ENCODE data around the gene LAMTOR2. TPM values are rescaled to one million over a fixed set of nuclear protein-coding genes. Genes with fewer than 3 reads are reported as not detected.

LAMTOR2 gene
- 10 to 100 TPM; 32.6 to 51.8 (median 47.8) TPM for total RNA-seq

DNA sequence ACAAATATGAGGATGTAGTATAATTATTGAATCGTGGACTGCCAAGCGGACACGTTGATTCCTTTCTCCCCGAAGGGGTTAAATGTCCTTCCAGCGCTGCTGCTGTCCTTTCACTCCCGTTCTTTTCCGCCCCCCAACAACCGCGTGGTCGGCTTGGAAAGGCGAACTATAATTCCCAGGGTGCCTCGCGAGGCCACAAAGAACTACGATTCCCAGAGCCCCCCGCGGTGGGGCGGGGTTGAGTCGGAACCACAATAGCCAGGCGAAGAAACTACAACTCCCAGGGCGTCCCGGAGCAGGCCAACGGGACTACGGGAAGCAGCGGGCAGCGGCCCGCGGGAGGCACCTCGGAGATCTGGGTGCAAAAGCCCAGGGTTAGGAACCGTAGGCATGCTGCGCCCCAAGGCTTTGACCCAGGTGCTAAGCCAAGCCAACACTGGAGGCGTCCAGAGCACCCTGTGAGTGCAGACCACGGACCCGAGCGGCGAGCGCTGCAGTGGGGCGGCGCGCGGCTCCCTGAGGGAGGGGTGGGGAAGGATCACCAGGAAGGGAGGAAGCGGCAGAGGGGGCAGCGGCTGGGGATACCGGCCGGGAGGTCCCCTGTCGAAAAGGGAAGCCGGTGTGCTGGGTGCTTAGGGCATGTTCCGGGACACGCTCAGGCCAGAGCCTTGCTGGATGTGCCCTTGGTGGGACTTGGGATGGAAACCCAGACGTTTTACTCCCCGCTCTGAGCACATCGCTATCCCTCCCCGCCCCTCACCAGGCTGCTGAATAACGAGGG is at the start of gene LAMTOR2:
TSS of gene LAMTOR2 (plus strand) at position 283 of the 781 bp plus-strand sequence. CDS start at position 391, 108 bp downstream.
- H3K36me3 ChIP-seq, result peaks cover 0 to 47% (median 5%) of the 10 kb centered on the region in 3 donors
- H3K4me3 ChIP-seq, result peak within 1 kb of the TSS; percentile 84 to 97 (median 96)
- H3K9me3 ChIP-seq, result no peaks in the 10 kb centered on the region
- no peaks in the 10 kb centered on the region for H3K27me3 ChIP-seq
- peak in 1 of 2 donors; percentile 74 for TF ChIP-seq POLR2A (IDR thresholded peaks at IDR 0.05)
- TF ChIP-seq EP300 (IDR thresholded peaks at IDR 0.05), result peak; percentile 95 to 97
- TF ChIP-seq, protein P1, sequence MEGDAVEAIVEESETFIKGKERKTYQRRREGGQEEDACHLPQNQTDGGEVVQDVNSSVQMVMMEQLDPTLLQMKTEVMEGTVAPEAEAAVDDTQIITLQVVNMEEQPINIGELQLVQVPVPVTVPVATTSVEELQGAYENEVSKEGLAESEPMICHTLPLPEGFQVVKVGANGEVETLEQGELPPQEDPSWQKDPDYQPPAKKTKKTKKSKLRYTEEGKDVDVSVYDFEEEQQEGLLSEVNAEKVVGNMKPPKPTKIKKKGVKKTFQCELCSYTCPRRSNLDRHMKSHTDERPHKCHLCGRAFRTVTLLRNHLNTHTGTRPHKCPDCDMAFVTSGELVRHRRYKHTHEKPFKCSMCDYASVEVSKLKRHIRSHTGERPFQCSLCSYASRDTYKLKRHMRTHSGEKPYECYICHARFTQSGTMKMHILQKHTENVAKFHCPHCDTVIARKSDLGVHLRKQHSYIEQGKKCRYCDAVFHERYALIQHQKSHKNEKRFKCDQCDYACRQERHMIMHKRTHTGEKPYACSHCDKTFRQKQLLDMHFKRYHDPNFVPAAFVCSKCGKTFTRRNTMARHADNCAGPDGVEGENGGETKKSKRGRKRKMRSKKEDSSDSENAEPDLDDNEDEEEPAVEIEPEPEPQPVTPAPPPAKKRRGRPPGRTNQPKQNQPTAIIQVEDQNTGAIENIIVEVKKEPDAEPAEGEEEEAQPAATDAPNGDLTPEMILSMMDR (IDR thresholded peaks at IDR 0.05), result peak in 1 of 5 experiments; percentile 32
- WGBS, 2 donors, result 0% methylated on average over 52 to 53 of the region's 53 CpGs
- H3K27ac ChIP-seq, result peak within 1 kb of the TSS; percentile 86 to 98 (median 93)
- peaks cover 0 to 42% (median 6%) of the 10 kb centered on the region in 4 donors for H3K4me1 ChIP-seq
- DNase-seq (ENCODE audit: low spot score in 2 of 2), result peak; percentile 97 to 99

DNA sequence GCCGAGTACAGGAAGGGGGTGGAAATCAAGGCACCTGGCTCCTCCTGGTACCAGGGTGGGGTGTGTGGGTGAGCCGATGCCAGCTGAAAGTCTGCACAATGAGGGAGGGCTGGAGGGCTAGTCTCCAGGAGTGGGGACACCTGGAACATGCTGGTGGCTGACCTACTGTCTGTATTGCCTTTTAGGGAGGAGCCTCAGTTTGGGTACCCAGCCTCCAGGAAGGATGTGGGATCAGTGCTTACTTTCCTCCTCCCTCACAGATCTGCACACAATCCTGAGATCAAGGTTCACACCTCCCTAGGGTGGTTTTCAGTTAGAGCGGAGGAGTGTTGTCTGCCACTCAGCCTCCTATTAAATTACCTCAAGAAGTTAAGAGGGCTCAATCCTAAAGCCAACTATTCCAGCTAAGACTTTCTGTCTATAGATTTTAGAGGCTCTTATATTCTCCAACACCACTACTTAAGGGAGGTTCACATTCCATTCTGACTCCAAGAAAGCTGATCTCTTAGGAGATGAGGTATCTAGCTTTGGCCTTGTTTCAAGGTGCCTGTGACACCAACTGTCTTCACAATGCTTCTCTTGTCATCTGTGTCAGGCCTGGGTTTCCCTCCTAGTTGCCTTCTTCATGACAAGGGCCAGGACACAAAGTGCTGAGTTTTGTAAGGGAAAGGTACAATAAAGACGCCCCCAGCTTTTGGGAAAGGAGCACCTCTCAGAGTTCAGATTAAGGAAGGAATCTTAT is 49.6 kb upstream of the LAMTOR2 start:
- no peak for DNase-seq (ENCODE audit: low spot score in 2 of 2)

DNA sequence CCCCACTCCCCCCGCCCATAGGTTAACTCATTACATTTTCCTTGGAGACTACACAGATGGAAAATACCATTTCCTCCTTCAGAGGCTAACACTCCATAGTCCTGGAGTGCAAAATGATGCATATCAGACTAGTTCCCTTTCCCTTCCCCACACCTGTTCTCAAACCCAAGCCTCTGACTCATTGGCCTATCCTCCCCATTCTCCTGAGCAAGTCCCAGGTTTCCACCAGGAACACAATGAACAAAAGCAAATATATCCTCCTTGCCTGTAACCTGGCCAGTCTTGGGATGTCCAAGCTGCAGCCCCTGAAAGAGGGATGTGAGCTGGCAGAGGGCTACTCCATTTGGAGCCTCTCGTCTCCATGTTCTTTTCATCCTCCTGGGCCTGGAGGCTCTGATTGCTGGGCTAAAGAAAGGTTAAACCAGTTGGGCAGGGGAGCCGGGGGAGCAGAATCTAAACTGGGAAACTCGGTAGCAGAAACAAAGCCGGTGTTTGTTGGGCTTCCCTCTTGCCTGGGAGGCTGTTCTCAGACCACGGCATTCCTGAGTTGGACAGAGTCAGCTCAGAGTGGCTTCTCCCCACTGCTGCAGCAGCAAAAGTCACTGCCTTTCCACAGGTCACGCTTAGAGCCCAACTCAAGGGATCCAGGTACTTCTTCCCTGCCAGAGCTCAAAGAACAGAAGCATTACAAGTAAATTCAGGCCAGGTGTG is 47.8 kb upstream of the LAMTOR2 start:
- peaks cover 5 to 41% (median 7%) of the 10 kb centered on the region in 3 donors for H3K36me3 ChIP-seq
- TF ChIP-seq POLR2A (IDR thresholded peaks at IDR 0.05) (no peak), EP300 (IDR thresholded peaks at IDR 0.05) (peak in 1 of 2 donors; percentile 13)
- no peaks in the 10 kb centered on the region for H3K27me3 ChIP-seq
- DNase-seq (ENCODE audit: low spot score in 2 of 2), result no peak
- WGBS, 2 donors, result 28 to 37% methylated on average over 7 of the region's 7 CpGs
- H3K4me3 ChIP-seq, result no peak overlapping the region
- no peaks in the 10 kb centered on the region for H3K9me3 ChIP-seq
- H3K4me1 ChIP-seq, result peaks cover 0 to 19% (median 2%) of the 10 kb centered on the region in 4 donors
- H3K27ac ChIP-seq, result peak overlapping the region; percentile 28 to 78 (median 57)

More for the DNA sequence above, 49.6 kb upstream of the LAMTOR2 start:
- H3K36me3 ChIP-seq, result peaks cover 5 to 23% (median 5%) of the 10 kb centered on the region in 3 donors
- peak overlapping the region in 3 of 4 donors; percentile 42 to 78 (median 65) for H3K27ac ChIP-seq
- no peaks in the 10 kb centered on the region for H3K9me3 ChIP-seq
- peaks cover 0 to 32% (median 7%) of the 10 kb centered on the region in 4 donors for H3K4me1 ChIP-seq
- no peaks in the 10 kb centered on the region for H3K27me3 ChIP-seq
- WGBS, 2 donors, result 80 to 84% methylated on average over 4 of the region's 4 CpGs
- no peak overlapping the region for H3K4me3 ChIP-seq
- TF ChIP-seq, protein P1 (IDR thresholded peaks at IDR 0.05), result no peak
- no peak for TF ChIP-seq EP300 (IDR thresholded peaks at IDR 0.05)
- no peak for TF ChIP-seq POLR2A (IDR thresholded peaks at IDR 0.05)

DNA sequence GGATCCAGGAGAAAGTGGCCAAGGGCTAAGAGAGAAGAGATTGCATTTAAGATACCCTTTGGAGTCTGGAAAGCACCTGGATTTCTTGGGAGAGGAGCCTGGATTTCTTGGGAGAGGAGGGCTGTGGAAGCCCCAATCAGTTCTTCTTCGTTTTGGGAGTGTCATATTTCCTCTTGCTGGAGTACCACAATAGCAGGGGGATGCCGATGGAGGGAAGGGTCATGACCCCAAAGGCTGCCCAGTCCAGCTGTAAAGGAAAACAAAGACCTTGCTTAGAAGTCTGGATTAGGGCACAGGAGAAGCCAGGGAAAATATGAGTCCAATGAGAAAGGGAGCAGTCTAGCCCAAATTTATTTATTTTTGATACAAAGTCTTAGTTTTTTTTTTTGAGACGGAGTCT is 45.2 kb upstream of the LAMTOR2 start:
- no peak for DNase-seq (ENCODE audit: low spot score in 2 of 2)
- no peaks in the 10 kb centered on the region for H3K27me3 ChIP-seq
- 28 to 31% methylated on average over 3 of the region's 3 CpGs for WGBS, 2 donors
- peaks cover 9 to 66% (median 16%) of the 10 kb centered on the region in 3 donors for H3K36me3 ChIP-seq
- H3K4me1 ChIP-seq, result peaks cover 0 to 6% (median 2%) of the 10 kb centered on the region in 4 donors
- H3K27ac ChIP-seq, result peak overlapping the region in 1 of 4 donors; percentile 44
- TF ChIP-seq, protein P1 (IDR thresholded peaks at IDR 0.05), result no peak
- no peak for TF ChIP-seq POLR2A (IDR thresholded peaks at IDR 0.05)
- no peak for TF ChIP-seq EP300 (IDR thresholded peaks at IDR 0.05)
- H3K9me3 ChIP-seq, result no peaks in the 10 kb centered on the region
- no peak overlapping the region for H3K4me3 ChIP-seq

Measured in tibial nerve (tissue), 4 donors.